K562 (cell line): ENCODE measurements around the gene SRBD1. TPM values are rescaled to one million over a fixed set of nuclear protein-coding genes. Genes with fewer than 3 reads are reported as not detected.

Source experiments
- ATAC-seq: fragments of 200-7000 bp; cut with Tn5 transposase; 3 replicates; pipeline ENCODE4 v1.9.1; 2020; ENCODE audit warnings: moderate library complexity
- BruUV-seq: library from RNA; stranded (reverse); fragments of 400-500 nt; replicated peaks from 2 replicates; lab custom pipeline; 2021; lab: Mats Ljungman, UMichigan
- CTCF ChIA-PET: fragments of 300-600 bp; formaldehyde crosslinking; extraction: SDS; loops from one replicate; lab custom pipeline; 2021; ENCODE audit warnings: low intra/inter-chr PET ratio; lab: Yijun Ruan, JAX
- POLR2A ChIA-PET: fragments of 300-600, 350-650 bp; sonication (Branson Sonifier 250); formaldehyde crosslinking; extraction: SDS; loops from one replicate; lab custom pipeline; 2021; ENCODE audit warnings: antibody characterized with exemption, inconsistent platforms; lab: Yijun Ruan, JAX
- DNase-seq, 4 experiments: peaks; one replicate each; pipeline versions ENCODE4 v3.0.0 to v3.0.0-alpha.2; 2011 to 2018; ENCODE audit warnings: low spot score in 3 of 4, mixed read lengths in 3 of 4; ENCODE audit errors: extremely low read depth in 1 of 4
- FAIRE-seq: peaks from 2 replicates; lab custom pipeline; 2011; peaks lifted over from hg19 to GRCh38; lab: Jason Lieb, UNC
- H2AFZ ChIP-seq: 2 replicates; pipeline ENCODE4 v1.6.0; 2011; ENCODE audit warnings: low read depth, low read length, control low read depth, inconsistent platforms
- H3K27ac ChIP-seq: fragments of 200-600 bp; 3 replicates; pipeline ENCODE4 v1.8.0; 2011; ENCODE audit warnings: low read depth, mild to moderate bottlenecking, control low read depth, inconsistent platforms, low read length, moderate library complexity, mixed read lengths; ENCODE audit errors: extremely low read depth
- H3K27me3 ChIP-seq, 2 experiments: fragments of 300-600 bp in 1 of 2; 2 replicates in 1 of 2; 3 replicates in 1 of 2; pipeline versions ENCODE4 v1.6.0 to v1.8.0; 2011; ENCODE audit warnings: inconsistent platforms in 2 of 2, low read length in 2 of 2, mild to moderate bottlenecking in 1 of 2, mixed read lengths in 1 of 2, moderate library complexity in 1 of 2; ENCODE audit not compliant: control insufficient read depth in 2 of 2, insufficient read depth in 2 of 2
- H3K36me3 ChIP-seq: fragments of 300-600 bp; 3 replicates; pipeline ENCODE4 v1.8.0; 2011; ENCODE audit warnings: mild to moderate bottlenecking, low read length, inconsistent platforms; ENCODE audit not compliant: control insufficient read depth, insufficient read depth
- H3K4me1 ChIP-seq, 2 experiments: fragments of 200-600 bp in 1 of 2; replicated peaks in 1 of 2; 2 replicates in 1 of 2; 3 replicates in 1 of 2; pipeline versions ENCODE4 v1.5.1 to v1.8.0; 2011; ENCODE audit warnings: inconsistent platforms in 2 of 2, low read length in 2 of 2, mild to moderate bottlenecking in 1 of 2, mixed read lengths in 1 of 2, moderate library complexity in 1 of 2; ENCODE audit not compliant: control insufficient read depth in 2 of 2, insufficient read depth in 2 of 2
- H3K4me2 ChIP-seq: 2 replicates; pipeline ENCODE4 v1.6.1; 2011; ENCODE audit warnings: low read length, control low read depth, inconsistent platforms, mixed read lengths; ENCODE audit not compliant: insufficient read depth
- H3K4me3 ChIP-seq: fragments of 200-600 bp; sonication (generic), shearing (Covaris generic); 2 replicates; pipeline ENCODE4 v1.5.1; 2016; ENCODE audit warnings: control low read depth, inconsistent platforms
- H3K79me2 ChIP-seq: fragments of 200-600 bp; 3 replicates; pipeline ENCODE4 v1.8.0; 2011; ENCODE audit warnings: low read length, inconsistent platforms; ENCODE audit not compliant: control insufficient read depth, insufficient read depth
- H3K9ac ChIP-seq, 2 experiments: 2 replicates each; pipeline versions ENCODE4 v1.6.0 to v1.6.1; 2011; ENCODE audit warnings: low read depth in 2 of 2, low read length in 2 of 2, control low read depth in 1 of 2, inconsistent platforms in 1 of 2, mild to moderate bottlenecking in 1 of 2, mixed read lengths in 1 of 2; ENCODE audit not compliant: insufficient read depth in 1 of 2
- H3K9me1 ChIP-seq: one replicate; pipeline ENCODE4 v1.6.0; 2011; ENCODE audit warnings: inconsistent platforms, mild to moderate bottlenecking, low read length, moderate library complexity; ENCODE audit not compliant: control insufficient read depth, insufficient read depth
- H3K9me3 ChIP-seq: replicated peaks from 2 replicates; pipeline ENCODE4 v1.5.1; 2011; ENCODE audit warnings: low read depth, low read length, inconsistent platforms; ENCODE audit not compliant: control insufficient read depth, insufficient read depth
- H4K20me1 ChIP-seq: replicated peaks from 2 replicates; pipeline ENCODE4 v1.6.1; 2011; ENCODE audit warnings: low read length, inconsistent platforms, mixed read lengths; ENCODE audit not compliant: control insufficient read depth, insufficient read depth
- CBFB ChIP-seq: sonication (generic); formaldehyde crosslinking; IDR thresholded peaks from 2 replicates; pipeline ENCODE4 v1.4.0; 2020; ENCODE audit warnings: mild to moderate bottlenecking, missing genetic modification reagents
- CEBPG ChIP-seq, 3 experiments: fragments of 200-800 bp in 1 of 3; sonication (Bioruptor generic) in 1 of 3; sonication (generic) in 1 of 3; formaldehyde crosslinking in 1 of 3; IDR thresholded peaks in 2 of 3; conservative IDR thresholded peaks in 1 of 3; 2 replicates each; pipeline versions ENCODE4 v1.6.1 to v1.8.0; 2016 to 2022; ENCODE audit warnings: missing compliant biosample characterization in 2 of 3, missing genetic modification characterization in 2 of 3, mild to moderate bottlenecking in 1 of 3, missing genetic modification reagents in 1 of 3
- EZH2 ChIP-seq: IDR thresholded peaks from 2 replicates; pipeline ENCODE4 v1.6.1; 2012; ENCODE audit warnings: low read depth, mild to moderate bottlenecking, inconsistent platforms, low read length, borderline replicate concordance
- FOXK2 ChIP-seq, 2 experiments: fragments of 450-650 bp; IDR thresholded peaks in 1 of 2; conservative IDR thresholded peaks in 1 of 2; 2 replicates each; pipeline ENCODE4 v1.6.1; 2016; ENCODE audit warnings: low read depth in 2 of 2, mild to moderate bottlenecking in 1 of 2
- MAFK ChIP-seq: IDR thresholded peaks from 2 replicates; pipeline ENCODE4 v1.6.1; 2011; ENCODE audit warnings: low read length, improper control_type of control experiment
- MAZ ChIP-seq, 2 experiments: fragments of 450-650 bp in 1 of 2; sonication (generic) in 1 of 2; formaldehyde crosslinking; IDR thresholded peaks in 1 of 2; conservative IDR thresholded peaks in 1 of 2; 2 replicates each; pipeline versions ENCODE4 v1.4.0 to v1.5.0; 2020; ENCODE audit warnings: mild to moderate bottlenecking in 1 of 2, missing genetic modification reagents in 1 of 2
- NR2F6 ChIP-seq: fragments of 450-650 bp; formaldehyde crosslinking; IDR thresholded peaks from 2 replicates; pipeline ENCODE4 v1.4.0; 2020; ENCODE audit warnings: mild to moderate bottlenecking
- RBM15 ChIP-seq: fragments of 200-400 bp; formaldehyde crosslinking; IDR thresholded peaks from 2 replicates; pipeline ENCODE4 v1.6.1; 2018; ENCODE audit warnings: mild to moderate bottlenecking, low read length, moderate library complexity; ENCODE audit not compliant: insufficient read depth
- SMAD3 ChIP-seq: fragments of 450-650 bp; formaldehyde crosslinking; conservative IDR thresholded peaks from 2 replicates; pipeline ENCODE4 v1.4.0; 2020; ENCODE audit warnings: mild to moderate bottlenecking
- TBP ChIP-seq: optimal IDR thresholded peaks from 2 replicates; pipeline ENCODE3; 2011; ENCODE audit warnings: low read depth, low read length, improper control_type of control experiment
- ZNF384 ChIP-seq: IDR thresholded peaks from 2 replicates; pipeline ENCODE4 v1.6.1; 2012; ENCODE audit warnings: low read depth, low read length, improper control_type of control experiment
- ZNF668 ChIP-seq: fragments of 250-450 bp; sonication (Bioruptor Pico); IDR thresholded peaks from 2 replicates; pipeline ENCODE4 v1.8.0; 2022; ENCODE audit warnings: mild to moderate bottlenecking, inconsistent platforms
- ZNF79 ChIP-seq: fragments of 250-450 bp; sonication (Bioruptor Pico); IDR thresholded peaks from 2 replicates; pipeline ENCODE4 v1.4.0; 2020; ENCODE audit warnings: low read depth, mild to moderate bottlenecking, moderate library complexity
- WGBS: fragments of 100-300 bp; shearing (Covaris generic); methylation state at CpG from one replicate; pipeline ENCODE4 v1.1.6; 2016; ENCODE audit warnings: low coverage, mixed read lengths; ENCODE audit not compliant: insufficient coverage; ENCODE audit errors: missing lambda C conversion rate; 5-methylcytosine and 5-hydroxymethylcytosine counted together
- in situ Hi-C: fragments of 300-500 bp; cut with MboI; formaldehyde crosslinking; loops from 4 replicates; pipeline ENCODE4 v1.15.0; 2018; ENCODE audit warnings: inconsistent platforms, mixed read lengths
- intact Hi-C: fragments of 100-400 bp; cut with micrococcal nuclease; formaldehyde crosslinking; loops from 2 replicates; pipeline ENCODE4 v1.14.2; 2022
- polyA plus RNA-seq, 8 experiments: library from polyadenylated mRNA; depleted of rRNA in 4 of 8; stranded (reverse) in 5 of 8; unstranded in 3 of 8; fragments of >200 nt; fragmentation: Nextera tagmentation in 2 of 8; fragmentation: Illumina TruSeq in 1 of 8; extraction: Ambion mirVana in 2 of 8; extraction: Trizol in 1 of 8; gene quantifications; 2 replicates each; pipeline versions ENCODE4 v1.2.1 to v1.2.3, GENCODE V29; 2011 to 2014; ENCODE audit warnings: inconsistent platforms in 1 of 8, missing spikeins in 1 of 8
- total RNA-seq, 7 experiments: library from RNA; depleted of rRNA in 6 of 7; stranded (reverse); fragments of >200 nt in 6 of 7; fragmentation: Illumina TruSeq in 2 of 7; extraction: Trizol in 2 of 7; gene quantifications; 2 replicates each; pipeline versions ENCODE4 v1.2.1 to v1.2.3, GENCODE V29; 2011 to 2021; ENCODE audit warnings: low replicate concordance in 1 of 7
- TF ChIP-seq, protein P1 (sequence below): fragments of 450-650 bp; formaldehyde crosslinking; IDR thresholded peaks from 2 replicates; pipeline ENCODE4 v1.4.0; 2020; ENCODE audit warnings: mild to moderate bottlenecking, mixed read lengths
- TF ChIP-seq, protein P2 (sequence below), 2 experiments: fragments of 250-450 bp in 1 of 2; fragments of 450-650 bp in 1 of 2; sonication (Bioruptor Pico) in 1 of 2; IDR thresholded peaks; 2 replicates each; pipeline versions ENCODE4 v1.6.1 to v1.8.0; 2016 to 2021; ENCODE audit warnings: mild to moderate bottlenecking in 2 of 2, moderate library complexity in 2 of 2, missing compliant biosample characterization in 1 of 2, missing genetic modification characterization in 1 of 2
- TF ChIP-seq, protein P3 (sequence below): fragments of 250-450 bp; sonication (Bioruptor Pico); IDR thresholded peaks from 2 replicates; pipeline ENCODE4 v1.9.0; 2021; ENCODE audit warnings: mild to moderate bottlenecking, inconsistent platforms
- TF ChIP-seq, protein P4 (sequence below): IDR thresholded peaks from 2 replicates; pipeline ENCODE4 v1.6.1; 2014; ENCODE audit warnings: antibody characterized with exemption

The SRBD1 gene
- total and polyA plus RNA-seq, 9 of the 15 experiments (the other 6 are each of a cell fraction or from before 2014, with no cell fraction given) = 6.9 to 23.2 (median 14.7) TPM

DNA sequence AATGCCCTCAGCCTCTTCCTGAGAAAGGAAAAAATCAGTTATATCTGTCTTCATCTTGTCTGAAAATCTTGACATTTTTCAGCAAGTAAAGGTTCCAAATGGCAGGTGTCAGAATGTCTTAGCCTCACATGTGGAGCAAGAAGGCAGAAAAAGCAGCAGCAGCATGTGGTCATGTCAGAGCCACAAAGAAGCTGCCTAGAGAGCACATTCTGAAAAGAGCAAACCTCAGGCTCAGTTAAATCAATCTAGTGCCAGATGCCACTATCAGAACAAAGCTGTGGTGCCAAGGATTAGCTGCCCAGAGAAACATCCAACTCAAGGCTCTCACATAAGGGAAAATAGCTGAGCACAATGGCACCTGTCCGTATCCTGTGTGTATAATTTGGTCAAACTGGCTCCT, 105.9 kb downstream of the SRBD1 start:
- CTCF ChIA-PET = no interaction called here
- no peak for TF ChIP-seq FOXK2 (conservative IDR thresholded peaks at IDR 0.05 in 1 of 2, IDR thresholded peaks at IDR 0.05 in 1 of 2; ENCODE audit: low read depth in 2 of 2)
- no peak for TF ChIP-seq CEBPG (CRISPR knock-in tag; IDR thresholded peaks at IDR 0.05)
- TF ChIP-seq CEBPG (tag; conservative IDR thresholded peaks at IDR 0.05 in 1 of 2, IDR thresholded peaks at IDR 0.05 in 1 of 2) = no peak
- TF ChIP-seq CBFB (CRISPR knock-in tag) = no peak
- no peak for TF ChIP-seq SMAD3
- TF ChIP-seq MAFK = no peak
- no peak for TF ChIP-seq TBP
- TF ChIP-seq NR2F6 (CRISPR knock-in tag) = no peak
- TF ChIP-seq, protein P1, sequence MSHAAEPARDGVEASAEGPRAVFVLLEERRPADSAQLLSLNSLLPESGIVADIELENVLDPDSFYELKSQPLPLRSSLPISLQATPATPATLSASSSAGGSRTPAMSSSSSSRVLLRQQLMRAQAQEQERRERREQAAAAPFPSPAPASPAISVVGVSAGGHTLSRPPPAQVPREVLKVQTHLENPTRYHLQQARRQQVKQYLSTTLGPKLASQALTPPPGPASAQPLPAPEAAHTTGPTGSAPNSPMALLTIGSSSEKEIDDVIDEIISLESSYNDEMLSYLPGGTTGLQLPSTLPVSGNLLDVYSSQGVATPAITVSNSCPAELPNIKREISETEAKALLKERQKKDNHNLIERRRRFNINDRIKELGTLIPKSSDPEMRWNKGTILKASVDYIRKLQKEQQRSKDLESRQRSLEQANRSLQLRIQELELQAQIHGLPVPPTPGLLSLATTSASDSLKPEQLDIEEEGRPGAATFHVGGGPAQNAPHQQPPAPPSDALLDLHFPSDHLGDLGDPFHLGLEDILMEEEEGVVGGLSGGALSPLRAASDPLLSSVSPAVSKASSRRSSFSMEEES (CRISPR knock-in tag) = no peak
- TF ChIP-seq ZNF668 = no peak
- no peak for TF ChIP-seq EZH2
- no peak for TF ChIP-seq ZNF79 (CRISPR knock-in tag)
- TF ChIP-seq, protein P2, sequence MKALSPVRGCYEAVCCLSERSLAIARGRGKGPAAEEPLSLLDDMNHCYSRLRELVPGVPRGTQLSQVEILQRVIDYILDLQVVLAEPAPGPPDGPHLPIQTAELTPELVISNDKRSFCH (CRISPR knock-in tag; IDR thresholded peaks at IDR 0.05) = no peak
- TF ChIP-seq, protein P2 (tag; IDR thresholded peaks at IDR 0.05) = no peak
- no peak for TF ChIP-seq MAZ (CRISPR knock-in tag; conservative IDR thresholded peaks at IDR 0.05 in 1 of 2, IDR thresholded peaks at IDR 0.05 in 1 of 2)
- no peak for TF ChIP-seq ZNF384
- no peak for TF ChIP-seq RBM15
- TF ChIP-seq, protein P3, sequence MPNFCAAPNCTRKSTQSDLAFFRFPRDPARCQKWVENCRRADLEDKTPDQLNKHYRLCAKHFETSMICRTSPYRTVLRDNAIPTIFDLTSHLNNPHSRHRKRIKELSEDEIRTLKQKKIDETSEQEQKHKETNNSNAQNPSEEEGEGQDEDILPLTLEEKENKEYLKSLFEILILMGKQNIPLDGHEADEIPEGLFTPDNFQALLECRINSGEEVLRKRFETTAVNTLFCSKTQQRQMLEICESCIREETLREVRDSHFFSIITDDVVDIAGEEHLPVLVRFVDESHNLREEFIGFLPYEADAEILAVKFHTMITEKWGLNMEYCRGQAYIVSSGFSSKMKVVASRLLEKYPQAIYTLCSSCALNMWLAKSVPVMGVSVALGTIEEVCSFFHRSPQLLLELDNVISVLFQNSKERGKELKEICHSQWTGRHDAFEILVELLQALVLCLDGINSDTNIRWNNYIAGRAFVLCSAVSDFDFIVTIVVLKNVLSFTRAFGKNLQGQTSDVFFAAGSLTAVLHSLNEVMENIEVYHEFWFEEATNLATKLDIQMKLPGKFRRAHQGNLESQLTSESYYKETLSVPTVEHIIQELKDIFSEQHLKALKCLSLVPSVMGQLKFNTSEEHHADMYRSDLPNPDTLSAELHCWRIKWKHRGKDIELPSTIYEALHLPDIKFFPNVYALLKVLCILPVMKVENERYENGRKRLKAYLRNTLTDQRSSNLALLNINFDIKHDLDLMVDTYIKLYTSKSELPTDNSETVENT (CRISPR knock-in tag) = no peak
- TF ChIP-seq, protein P4, sequence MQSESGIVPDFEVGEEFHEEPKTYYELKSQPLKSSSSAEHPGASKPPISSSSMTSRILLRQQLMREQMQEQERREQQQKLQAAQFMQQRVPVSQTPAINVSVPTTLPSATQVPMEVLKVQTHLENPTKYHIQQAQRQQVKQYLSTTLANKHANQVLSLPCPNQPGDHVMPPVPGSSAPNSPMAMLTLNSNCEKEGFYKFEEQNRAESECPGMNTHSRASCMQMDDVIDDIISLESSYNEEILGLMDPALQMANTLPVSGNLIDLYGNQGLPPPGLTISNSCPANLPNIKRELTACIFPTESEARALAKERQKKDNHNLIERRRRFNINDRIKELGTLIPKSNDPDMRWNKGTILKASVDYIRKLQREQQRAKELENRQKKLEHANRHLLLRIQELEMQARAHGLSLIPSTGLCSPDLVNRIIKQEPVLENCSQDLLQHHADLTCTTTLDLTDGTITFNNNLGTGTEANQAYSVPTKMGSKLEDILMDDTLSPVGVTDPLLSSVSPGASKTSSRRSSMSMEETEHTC = no peak

More for the DNA sequence above, 105.9 kb downstream of the SRBD1 start:
- Histone ChIP-seq H3K4me1 (no peaks in the 10 kb centered on the region), H3K79me2 (no peaks in the 10 kb centered on the region), H3K27me3 (no peaks in the 10 kb centered on the region), H3K9ac (no peak overlapping the region), H3K36me3 (no peaks in the 10 kb centered on the region), H3K4me2 (no peak overlapping the region), H3K27ac (no peak overlapping the region), H3K9me3 (no peaks in the 10 kb centered on the region), H3K9me1 (no peaks in the 10 kb centered on the region), H2AFZ (no peak overlapping the region), H3K4me3 (no peak overlapping the region), H4K20me1 (no peaks in the 10 kb centered on the region)
- 75% methylated on average over 1 of the region's 1 CpG for WGBS
- intact Hi-C loops (no loop called here), in situ Hi-C loops (no loop called here)
- BruUV-seq = no TSS peak
- POLR2A ChIA-PET = interaction anchor here (1.0 kb wide), 1 partner anchor 10 kb away, joined by 4 read pairs; no protein-coding TSS in a partner anchor
- FAIRE-seq (no peak), ATAC-seq (no peak), DNase-seq (no peak)
